RCC 7860 (cell line): ENCODE data around the gene PRDM16.
A peak's percentile ranks its signal among the peaks of the same experiment; 100 is the strongest.

Experiments
- DNase-seq: peaks from one replicate; pipeline ENCODE4 v3.0.0-alpha.2; 2015; ENCODE audit warnings: low spot score
- FAIRE-seq: peaks from 2 replicates; lab custom pipeline; 2012; peaks lifted over from hg19 to GRCh38; lab: Jason Lieb, UNC

Gene PRDM16

GRCh38 chr1:3346478-3346877 lies 277.5 kb downstream of the PRDM16 start:
- FAIRE-seq (no peak), DNase-seq (no peak)

DNA sequence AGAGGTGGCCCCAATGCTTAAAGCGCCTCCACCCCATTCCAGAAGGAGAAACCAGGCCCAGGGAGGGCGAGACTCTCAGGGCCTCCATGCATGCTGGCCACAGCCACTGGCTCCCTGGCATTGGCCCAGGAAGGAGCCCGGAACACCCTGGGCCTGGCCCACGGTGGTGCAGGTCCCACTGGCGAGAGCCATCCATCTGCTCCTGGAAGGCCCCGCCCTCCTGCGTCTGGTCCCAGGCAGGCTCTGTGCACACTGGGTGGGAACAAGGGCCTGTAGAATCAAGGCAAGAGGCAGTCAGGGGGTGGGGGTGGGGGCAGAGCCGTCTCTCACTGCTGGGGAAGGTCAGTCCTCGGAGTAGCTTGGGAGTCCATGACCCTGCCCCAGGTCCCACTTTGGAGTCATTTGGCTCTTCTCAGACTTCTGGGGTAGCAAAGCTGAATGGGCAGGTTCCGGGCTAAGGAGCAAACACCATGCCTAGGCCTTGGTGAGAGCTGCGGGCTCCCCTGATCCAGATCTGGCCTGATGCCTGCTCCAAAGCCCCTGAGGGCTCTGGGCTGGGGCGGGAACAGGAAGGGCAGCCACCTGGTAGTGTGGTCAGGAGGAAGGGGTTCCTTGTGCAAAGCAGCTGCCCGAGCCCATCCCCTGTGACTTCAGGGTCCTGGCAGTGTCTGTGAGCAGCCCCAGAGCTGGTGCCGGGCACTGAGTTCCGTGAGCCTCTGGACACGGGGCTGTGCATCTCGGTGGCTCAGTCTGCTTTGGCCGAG lies 278.4 kb downstream of the PRDM16 start:
- no peak for DNase-seq
- FAIRE-seq = no peak

GRCh38 chr1:3348196-3348865 lies 279.3 kb downstream of the PRDM16 start:
- FAIRE-seq (no peak), DNase-seq (no peak)

DNA sequence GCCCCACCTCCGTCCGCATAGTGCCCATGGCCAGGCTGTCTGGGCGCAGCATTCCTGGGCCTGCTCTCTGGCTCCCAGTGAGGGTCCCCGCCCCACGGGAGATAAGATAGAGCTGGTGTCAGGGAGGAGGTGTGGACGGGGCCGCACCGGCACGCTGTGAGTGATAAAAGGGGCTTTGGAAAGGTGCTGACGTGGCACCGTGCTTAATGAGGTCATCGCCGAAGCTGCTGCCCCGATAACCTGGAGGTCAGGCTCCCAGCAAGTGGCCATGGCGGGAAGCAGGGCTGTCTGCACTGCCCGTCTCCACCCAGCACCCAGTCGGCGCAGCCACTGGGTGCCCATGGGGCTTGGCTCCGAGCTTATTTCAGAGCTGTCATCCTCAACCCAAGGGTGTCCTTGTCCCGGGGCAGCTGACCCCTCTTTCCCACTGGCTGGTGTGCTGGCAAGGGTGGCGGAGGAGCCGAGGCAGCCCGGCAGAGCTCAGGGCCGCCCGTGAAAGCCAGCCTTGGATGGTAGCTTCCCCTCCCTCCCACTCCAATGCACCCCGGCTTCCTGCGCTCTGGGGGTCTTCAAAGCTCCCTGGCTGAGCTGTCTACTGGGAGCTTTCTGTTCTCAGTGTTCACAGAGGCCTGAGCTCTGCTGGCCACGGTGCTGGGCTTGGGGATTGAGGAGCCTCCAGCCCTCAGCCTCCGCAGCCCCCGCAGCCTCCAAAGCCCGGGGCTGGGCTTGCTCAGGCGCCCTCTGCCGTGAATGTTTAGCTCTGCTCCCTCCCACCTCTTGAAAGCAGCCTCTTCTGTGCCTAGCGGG lies 280.4 kb downstream of the PRDM16 start:
- DNase-seq (no peak), FAIRE-seq (no peak)

GRCh38 chr1:3349968-3350299 lies 280.9 kb downstream of the PRDM16 start:
- FAIRE-seq = no peak
- no peak for DNase-seq

DNA sequence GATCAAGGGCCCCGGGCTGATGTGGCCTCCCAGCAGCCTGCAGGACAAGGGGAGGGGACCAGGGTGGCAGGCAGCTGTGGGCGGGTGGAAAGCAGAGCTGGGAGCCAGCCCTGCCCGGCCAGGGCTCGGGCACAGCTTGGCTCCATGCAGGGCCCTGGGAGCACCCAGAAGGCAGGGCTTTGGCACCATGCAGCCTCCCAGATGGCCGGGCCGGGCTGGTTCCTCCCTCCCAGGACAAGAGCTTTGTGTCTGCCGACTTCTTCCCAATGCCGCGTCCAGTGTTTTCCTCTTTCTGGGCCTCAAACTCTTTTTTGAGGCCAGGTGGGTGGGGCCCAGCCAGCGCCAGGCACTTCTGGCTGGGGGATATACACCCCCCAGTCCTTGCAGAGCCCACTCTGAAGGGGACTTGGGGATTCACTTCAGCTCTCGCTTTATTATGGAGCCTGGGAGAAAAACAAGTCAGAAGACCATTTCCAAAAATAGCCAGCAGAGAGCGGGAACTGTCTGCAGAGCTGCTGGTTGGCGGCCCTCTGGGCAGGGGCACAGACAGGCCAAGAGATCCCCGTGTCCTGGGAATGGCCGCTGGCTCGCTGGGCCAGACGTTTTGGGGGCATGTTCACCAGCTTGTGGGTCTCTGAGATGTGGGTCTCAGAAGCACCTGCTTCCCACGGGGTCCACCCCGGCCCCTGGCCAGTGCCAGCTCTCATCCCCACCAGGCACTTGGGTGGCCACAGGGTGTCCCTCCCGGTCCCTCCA lies 281.7 kb downstream of the PRDM16 start:
- FAIRE-seq (no peak), DNase-seq (no peak)

DNA sequence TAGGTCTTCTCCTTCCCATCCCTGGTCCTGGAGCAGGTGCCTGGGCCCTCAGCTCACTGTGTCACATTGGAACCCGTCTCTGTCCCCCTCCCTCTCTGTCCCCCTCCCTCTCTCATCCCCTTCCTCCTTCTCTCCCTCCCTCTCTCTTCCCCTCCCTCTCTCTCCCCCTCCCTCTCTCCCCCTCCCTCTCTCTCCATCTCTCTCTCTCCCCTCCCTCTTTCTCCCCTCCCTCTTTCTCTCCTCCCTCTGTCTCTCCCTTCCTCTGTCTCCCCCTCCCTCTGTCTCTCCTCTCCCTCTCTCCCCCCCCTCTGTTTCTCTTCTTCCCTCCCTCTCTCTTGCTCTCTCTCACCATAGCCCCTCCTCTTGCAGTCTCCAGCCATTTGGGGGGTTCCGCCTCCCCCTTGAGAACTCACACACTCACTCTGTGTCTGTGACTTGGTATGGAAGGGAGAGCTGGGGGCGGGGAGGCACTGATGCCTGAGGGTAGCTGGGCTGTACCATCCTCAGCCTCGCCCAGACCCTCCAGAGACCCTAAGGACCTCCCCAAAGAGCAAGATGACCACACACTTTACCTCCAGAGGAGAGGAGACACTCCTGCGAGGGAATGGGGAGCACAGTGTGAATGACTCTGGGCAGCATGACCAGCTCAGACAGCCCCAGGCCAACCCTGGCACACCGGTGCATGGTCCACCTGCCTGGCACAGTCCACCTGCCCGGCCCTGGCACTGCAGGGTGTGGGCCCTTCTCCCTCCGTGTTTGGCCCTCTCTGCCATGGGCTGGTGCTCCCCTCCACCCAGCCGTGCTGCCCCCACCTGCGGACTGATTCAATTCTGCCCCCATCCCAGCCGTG lies 282.7 kb downstream of the PRDM16 start:
- FAIRE-seq (no peak), DNase-seq (no peak)

GRCh38 chr1:3352299-3352951 lies 283.4 kb downstream of the PRDM16 start:
- DNase-seq = no peak
- no peak for FAIRE-seq

GRCh38 chr1:3352952-3353331 lies 283.9 kb downstream of the PRDM16 start:
- DNase-seq (peak; percentile 14), FAIRE-seq (no peak)

DNA sequence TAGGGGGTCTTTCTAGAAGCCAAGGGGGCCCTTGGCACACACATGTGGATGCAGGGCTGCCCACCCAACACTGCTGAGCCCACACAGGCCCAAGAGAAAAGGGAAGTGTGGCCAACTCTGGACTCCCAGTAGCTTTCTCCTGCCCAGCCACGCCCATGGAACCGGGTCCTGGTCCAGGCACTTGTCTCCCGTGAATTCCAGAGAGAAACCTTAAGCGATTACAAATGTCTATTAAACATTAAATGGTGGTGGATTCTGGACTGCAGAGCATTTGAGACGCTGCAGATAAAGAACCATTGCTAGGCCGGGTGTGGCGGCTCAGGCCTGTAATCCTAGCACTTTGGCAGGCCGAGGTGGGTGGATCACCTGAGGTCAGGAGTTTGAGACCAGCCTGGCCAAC lies 284.9 kb downstream of the PRDM16 start:
- DNase-seq (no peak), FAIRE-seq (no peak)

DNA sequence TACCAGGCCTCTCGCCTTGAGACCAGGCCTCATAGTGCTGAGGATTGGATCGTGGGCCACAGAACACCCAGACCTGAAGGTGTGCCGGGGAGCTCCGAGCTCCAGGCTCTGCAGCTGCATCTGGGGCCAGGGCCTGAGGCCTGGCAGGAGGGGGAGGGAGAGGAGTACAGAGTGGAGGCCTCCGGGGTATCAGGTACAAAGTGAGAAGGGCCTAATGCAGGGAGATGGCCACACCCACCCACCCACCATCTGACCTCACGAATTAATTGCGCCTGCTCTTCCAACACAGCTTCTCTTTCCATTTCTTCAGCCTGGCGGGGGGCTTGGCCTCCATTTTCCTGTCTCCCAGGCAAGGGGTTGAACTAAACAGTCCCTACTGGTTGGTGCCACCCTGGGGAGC lies 286.1 kb downstream of the PRDM16 start:
- no peak for FAIRE-seq
- no peak for DNase-seq

GRCh38 chr1:3355894-3356826 lies 287.2 kb downstream of the PRDM16 start:
- no peak for DNase-seq
- no peak for FAIRE-seq

GRCh38 chr1:3356827-3357460 lies 287.9 kb downstream of the PRDM16 start:
- FAIRE-seq = no peak
- no peak for DNase-seq

- FAIRE-seq (no peak), DNase-seq (no peak)
These were observed 288.7 kb downstream of the PRDM16 start for GRCh38 chr1:3357526-3358297.

DNA sequence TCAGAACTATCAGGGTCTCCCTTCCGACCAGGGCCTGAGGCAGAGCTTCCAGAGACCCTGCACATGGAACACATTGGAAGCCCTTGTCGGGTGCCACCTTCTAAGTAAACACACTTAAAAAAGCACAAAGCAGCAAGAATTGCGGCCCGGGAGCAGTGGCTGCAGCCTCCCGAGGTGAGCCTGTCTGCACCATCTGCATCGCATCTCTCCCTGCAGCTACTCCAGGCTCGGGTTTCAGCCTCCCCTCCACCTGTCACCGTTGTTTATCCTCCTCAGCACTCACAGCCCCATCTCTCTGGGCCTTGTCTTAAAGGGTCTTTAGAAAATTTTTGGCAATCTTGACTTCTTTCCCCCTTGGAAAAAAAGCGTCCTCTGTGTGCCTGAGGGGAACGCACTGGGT lies 290.3 kb downstream of the PRDM16 start:
- no peak for FAIRE-seq
- DNase-seq = no peak

GRCh38 chr1:3359756-3360440 lies 290.9 kb downstream of the PRDM16 start:
- DNase-seq (no peak), FAIRE-seq (no peak)
